Karpas-422 (cell line): ENCODE measurements around the gene PTPRN. TPM values are rescaled to one million over a fixed set of nuclear protein-coding genes. Genes with fewer than 3 reads are reported as not detected.
A peak's percentile ranks its signal among the peaks of the same experiment; 100 is the strongest.

Experiments used
- DNase-seq: peaks from one replicate; pipeline ENCODE4 v3.0.0-alpha.2; 2015
- H2AFZ ChIP-seq: fragments of 200-600 bp; sonication (generic); 2 replicates; pipeline ENCODE4 v1.6.1; 2014; ENCODE audit warnings: antibody characterized with exemption, low read length, mixed read lengths
- H3K27ac ChIP-seq: fragments of 200-600 bp; sonication (generic); 2 replicates; pipeline ENCODE4 v1.5.1; 2014; ENCODE audit warnings: mild to moderate bottlenecking, low read length, moderate library complexity
- H3K27me3 ChIP-seq: fragments of 200-600 bp; sonication (generic); 2 replicates; pipeline ENCODE4 v1.6.1; 2014; ENCODE audit warnings: low read length, mixed read lengths
- H3K36me3 ChIP-seq: fragments of 200-600 bp; sonication (generic); 2 replicates; pipeline ENCODE4 v1.6.1; 2014; ENCODE audit warnings: low read length, mixed read lengths; ENCODE audit not compliant: insufficient read depth
- H3K4me1 ChIP-seq: fragments of 200-600 bp; sonication (generic); 2 replicates; pipeline ENCODE4 v1.6.1; 2014; ENCODE audit warnings: mild to moderate bottlenecking, low read length, mixed read lengths
- H3K4me2 ChIP-seq: fragments of 200-600 bp; sonication (generic); 2 replicates; pipeline ENCODE4 v1.6.1; 2014; ENCODE audit warnings: low read length, low read depth, mild to moderate bottlenecking; ENCODE audit not compliant: poor library complexity, severe bottlenecking
- H3K4me3 ChIP-seq: fragments of 200-600 bp; sonication (generic); 2 replicates; pipeline ENCODE4 v1.5.1; 2014; ENCODE audit warnings: mild to moderate bottlenecking, antibody characterized with exemption, low read length, mixed read lengths
- H3K79me2 ChIP-seq: fragments of 200-600 bp; sonication (generic); 2 replicates; pipeline ENCODE4 v1.6.1; 2014; ENCODE audit warnings: mild to moderate bottlenecking, low read length, mixed read lengths
- H3K9ac ChIP-seq: fragments of 200-600 bp; sonication (generic); 2 replicates; pipeline ENCODE4 v1.6.0; 2014; ENCODE audit warnings: low read length
- H3K9me2 ChIP-seq: fragments of 200-600 bp; sonication (generic), shearing (Covaris generic); replicated peaks from 2 replicates; pipeline ENCODE4 v1.6.0; 2014; ENCODE audit warnings: mild to moderate bottlenecking, low read length, moderate library complexity; ENCODE audit not compliant: insufficient read depth
- H3K9me3 ChIP-seq: fragments of 300-700, 200-600 bp; sonication (generic); 2 replicates; pipeline ENCODE4 v1.6.1; 2014; ENCODE audit warnings: low read length, mixed read lengths
- H4K20me1 ChIP-seq: fragments of 200-600 bp; sonication (generic); 2 replicates; pipeline ENCODE4 v1.6.1; 2014; ENCODE audit warnings: mild to moderate bottlenecking, antibody characterized with exemption, low read length, low read depth; ENCODE audit not compliant: insufficient read depth
- total RNA-seq: library from RNA; depleted of rRNA; stranded (reverse); fragments of >200 nt; shearing (Covaris generic); gene quantifications from 2 replicates; pipeline ENCODE4 v1.2.3, GENCODE V29; 2014; ENCODE audit warnings: low replicate concordance

The PTPRN gene
- total RNA-seq, 1 experiment from 2014 or later, result not detected

DNA sequence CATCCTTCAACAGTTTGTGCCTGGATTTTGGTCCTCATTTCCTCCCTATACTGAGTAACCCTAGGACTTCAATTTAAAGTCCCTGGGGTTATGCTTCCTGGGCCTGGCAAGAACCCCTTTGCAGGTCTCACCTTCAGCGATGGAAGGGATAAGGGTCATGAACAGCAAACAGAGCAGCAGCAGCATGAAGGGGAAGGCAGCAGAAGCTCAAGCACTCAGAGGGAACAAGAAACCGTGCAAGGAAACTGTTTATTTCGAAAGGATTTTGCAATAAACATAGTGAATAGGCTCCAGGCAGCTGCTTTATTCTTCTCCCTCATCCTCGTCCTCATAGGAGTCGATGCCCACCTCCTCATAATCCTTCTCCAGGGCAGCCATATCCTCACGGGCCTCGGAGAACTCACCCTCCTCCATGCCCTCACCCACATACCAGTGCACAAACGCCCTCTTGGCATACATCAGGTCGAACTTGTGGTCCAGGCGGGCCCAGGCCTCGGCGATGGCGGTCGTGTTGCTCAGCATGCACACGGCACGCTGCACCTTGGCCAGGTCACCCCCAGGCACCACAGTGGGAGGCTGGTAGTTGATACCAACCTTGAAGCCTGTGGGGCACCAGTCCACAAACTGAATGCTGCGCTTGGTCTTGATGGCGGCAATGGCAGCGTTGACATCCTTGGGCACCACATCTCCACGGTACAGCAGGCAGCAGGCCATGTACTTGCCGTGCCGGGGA lies 59.0 kb downstream of the PTPRN start:
- Histone ChIP-seq H3K9me2 (no peaks in the 10 kb centered on the region), H3K4me3 (no peak overlapping the region; the same call in 1 of the 2 replicates), H3K4me2 (peak overlapping the region; percentile 39), H3K36me3 (no peaks in the 10 kb centered on the region; the same call in 1 of the 2 replicates), H3K27ac (peak overlapping the region; percentile 83), H4K20me1 (peaks cover 19% of the 10 kb centered on the region; the same call in 1 of the 2 replicates), H3K79me2 (peaks cover 43% of the 10 kb centered on the region), H3K9me3 (no peaks in the 10 kb centered on the region), H3K9ac (peak overlapping the region; percentile 54), H3K27me3 (no peaks in the 10 kb centered on the region), H2AFZ (no peak overlapping the region), H3K4me1 (peaks cover 78% of the 10 kb centered on the region)
- DNase-seq, result no peak

DNA sequence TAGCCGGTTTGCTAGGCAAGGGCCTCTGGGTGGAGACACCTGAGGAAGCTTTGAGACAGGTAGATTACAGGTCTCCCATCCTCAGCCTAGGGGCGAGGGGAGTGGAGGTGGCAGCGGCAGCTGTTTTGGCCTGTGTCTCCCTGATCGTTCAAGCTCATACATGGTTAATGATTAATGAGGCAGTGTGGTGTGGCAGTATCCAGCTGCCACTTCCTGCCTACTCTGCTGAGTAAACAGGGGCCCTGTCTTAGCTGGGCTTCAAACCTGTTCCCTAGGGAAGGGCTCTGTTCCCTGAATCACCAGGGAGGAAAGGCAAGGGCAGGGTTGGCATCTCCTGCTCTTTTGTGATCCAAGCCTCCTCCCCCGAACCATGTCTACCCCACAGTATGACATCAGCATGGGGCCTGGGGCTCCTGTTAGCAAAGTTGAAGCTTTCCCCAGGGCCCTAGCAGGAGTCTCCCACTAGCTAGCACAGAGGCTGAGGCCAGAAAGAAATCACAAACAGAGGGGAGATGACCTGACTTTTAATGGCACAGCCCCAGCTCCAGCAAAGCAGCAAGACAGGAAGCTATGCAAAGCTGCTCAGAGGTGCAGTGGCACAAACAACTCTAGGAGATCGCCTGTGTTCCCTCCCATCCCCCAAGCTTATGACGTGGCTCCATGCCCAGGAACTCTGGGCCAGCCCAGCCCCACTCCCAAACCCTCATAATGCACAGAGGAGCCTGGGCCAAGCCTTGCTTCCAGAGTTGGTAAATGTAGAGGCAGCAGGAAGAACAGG lies 59.8 kb downstream of the PTPRN start:
- Histone ChIP-seq H3K79me2 (peaks cover 43% of the 10 kb centered on the region), H3K27me3 (no peaks in the 10 kb centered on the region), H3K9me2 (no peaks in the 10 kb centered on the region), H3K4me3 (peak overlapping the region; percentile 16; the same call in 1 of the 2 replicates), H3K27ac (peak overlapping the region; percentile 83), H2AFZ (no peak overlapping the region), H3K4me1 (peaks cover 75% of the 10 kb centered on the region), H4K20me1 (peaks cover 19% of the 10 kb centered on the region; the same call in 1 of the 2 replicates), H3K9me3 (no peaks in the 10 kb centered on the region), H3K9ac (peak overlapping the region; percentile 54), H3K36me3 (no peaks in the 10 kb centered on the region; the same call in 1 of the 2 replicates), H3K4me2 (peak overlapping the region; percentile 39)
- DNase-seq, result peak; percentile 56

DNA sequence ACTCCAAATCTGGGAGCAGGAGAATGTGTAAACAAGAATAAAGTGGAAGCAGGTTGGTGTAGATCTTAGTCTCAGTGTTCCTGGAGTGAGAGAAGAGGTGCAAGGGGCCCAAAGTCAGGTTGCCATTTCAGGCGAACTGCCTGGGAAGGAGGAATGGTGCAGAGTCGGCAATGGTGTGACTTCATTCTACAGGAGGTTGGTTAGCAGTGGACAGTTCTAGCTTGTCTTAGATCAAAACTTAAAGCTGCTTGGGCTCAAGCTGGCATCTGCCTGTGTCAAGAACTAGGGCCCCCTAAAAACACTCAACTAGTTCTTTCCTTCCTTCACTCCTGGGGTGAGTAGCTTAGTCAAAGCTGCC lies 60.4 kb downstream of the PTPRN start:
- Histone ChIP-seq H3K9me3 (no peaks in the 10 kb centered on the region), H2AFZ (no peak overlapping the region), H3K9ac (peak overlapping the region; percentile 54; the same call in 1 of the 2 replicates), H3K27ac (peak overlapping the region; percentile 83), H3K4me1 (peaks cover 73% of the 10 kb centered on the region), H3K27me3 (no peaks in the 10 kb centered on the region), H4K20me1 (peaks cover 19% of the 10 kb centered on the region; the same call in 1 of the 2 replicates), H3K36me3 (no peaks in the 10 kb centered on the region; the same call in 1 of the 2 replicates), H3K4me3 (peak overlapping the region; percentile 16; the same call in 1 of the 2 replicates), H3K4me2 (peak overlapping the region; percentile 39), H3K9me2 (no peaks in the 10 kb centered on the region), H3K79me2 (peaks cover 43% of the 10 kb centered on the region)
- no peak for DNase-seq

DNA sequence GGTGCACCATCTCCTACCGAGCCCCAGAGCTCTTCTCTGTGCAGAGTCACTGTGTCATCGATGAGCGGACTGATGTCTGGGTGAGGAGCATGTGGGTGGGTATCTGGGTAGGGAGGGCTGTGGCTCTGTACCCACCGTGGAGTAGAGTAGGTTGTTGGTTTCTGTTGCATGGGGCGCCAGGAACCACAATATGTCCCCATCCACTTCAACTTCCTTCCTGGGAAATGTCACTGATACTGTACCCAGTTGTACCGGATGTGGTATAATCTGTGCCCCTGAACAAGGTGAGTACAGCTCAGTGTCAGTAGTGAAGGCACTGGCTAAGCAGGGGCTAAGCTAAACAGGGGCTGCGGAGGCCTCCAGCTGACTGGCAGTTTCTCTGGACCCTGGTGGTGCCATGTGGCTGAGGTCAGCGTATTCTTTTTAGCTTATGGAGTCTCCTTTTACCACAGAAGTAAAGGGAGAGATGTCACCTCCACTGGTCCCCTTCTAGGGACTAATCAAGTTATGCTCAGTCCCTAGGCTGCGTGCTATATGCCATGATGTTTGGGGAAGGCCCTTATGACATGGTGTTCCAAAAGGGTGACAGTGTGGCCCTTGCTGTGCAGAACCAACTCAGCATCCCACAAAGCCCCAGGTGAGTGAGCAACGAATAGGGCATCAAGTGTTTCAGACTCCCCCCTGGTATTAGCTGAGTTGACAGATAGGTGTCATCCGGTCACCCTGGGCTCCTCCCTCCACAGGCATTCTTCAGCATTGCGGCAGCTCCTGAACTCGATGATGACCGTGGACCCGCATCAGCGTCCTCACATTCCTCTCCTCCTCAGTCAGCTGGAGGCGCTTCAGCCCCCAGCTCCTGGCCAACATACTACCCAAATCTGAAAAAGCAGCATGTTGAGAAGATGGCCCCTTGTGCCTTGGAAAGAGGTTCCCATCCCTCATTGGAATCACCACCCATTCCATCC lies 61.2 kb downstream of the PTPRN start:
- Histone ChIP-seq H3K36me3 (no peaks in the 10 kb centered on the region; the same call in 1 of the 2 replicates), H3K9me3 (no peaks in the 10 kb centered on the region), H2AFZ (no peak overlapping the region), H3K27ac (no peak overlapping the region), H3K4me1 (peaks cover 67% of the 10 kb centered on the region), H3K27me3 (no peaks in the 10 kb centered on the region), H3K4me2 (no peak overlapping the region), H3K4me3 (no peak overlapping the region), H3K9me2 (no peaks in the 10 kb centered on the region), H4K20me1 (peaks cover 19% of the 10 kb centered on the region; the same call in 1 of the 2 replicates), H3K79me2 (peaks cover 36% of the 10 kb centered on the region), H3K9ac (no peak overlapping the region)
- DNase-seq, result no peak

DNA sequence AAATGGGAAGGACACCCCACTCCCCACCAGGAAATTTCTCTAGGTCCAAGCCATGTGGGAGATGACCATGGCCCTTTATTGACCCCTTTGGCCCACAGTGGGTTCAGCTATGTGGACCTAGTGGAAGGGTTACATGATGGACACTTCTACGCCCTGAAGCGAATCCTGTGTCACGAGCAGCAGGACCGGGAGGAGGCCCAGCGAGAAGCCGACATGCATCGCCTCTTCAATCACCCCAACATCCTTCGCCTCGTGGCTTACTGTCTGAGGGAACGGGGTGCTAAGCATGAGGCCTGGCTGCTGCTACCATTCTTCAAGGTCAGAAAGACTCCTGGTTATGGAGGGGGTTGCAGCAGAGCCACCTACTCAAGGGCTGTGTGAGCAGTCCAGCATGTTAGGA lies 62.6 kb downstream of the PTPRN start:
- Histone ChIP-seq H3K9ac (peak overlapping the region; percentile 94), H3K27me3 (no peaks in the 10 kb centered on the region), H3K4me2 (peak overlapping the region; percentile 96), H3K36me3 (no peaks in the 10 kb centered on the region; the same call in 1 of the 2 replicates), H3K9me2 (no peaks in the 10 kb centered on the region), H3K9me3 (no peaks in the 10 kb centered on the region), H4K20me1 (peaks cover 10% of the 10 kb centered on the region; the same call in 1 of the 2 replicates), H3K27ac (no peak overlapping the region), H3K4me3 (peak overlapping the region; percentile 94; the same call in 1 of the 2 replicates), H3K79me2 (peaks cover 22% of the 10 kb centered on the region), H2AFZ (no peak overlapping the region), H3K4me1 (peaks cover 57% of the 10 kb centered on the region)
- no peak for DNase-seq

DNA sequence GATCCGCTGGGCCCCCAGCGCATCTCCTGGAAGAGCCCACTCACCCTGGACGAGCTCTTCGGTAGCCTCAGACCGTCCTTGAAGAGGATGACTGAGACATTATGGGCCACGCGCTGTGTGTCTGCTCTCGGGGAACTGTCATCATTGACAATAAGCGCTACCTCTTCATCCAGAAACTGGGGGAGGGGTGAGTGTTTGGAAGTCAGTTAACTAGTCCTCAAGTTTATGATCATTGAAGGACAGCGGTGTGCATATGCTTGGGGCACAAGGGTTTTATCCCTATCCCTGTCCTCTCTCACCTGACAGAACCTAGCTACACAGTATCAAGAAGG lies 63.3 kb downstream of the PTPRN start:
- Histone ChIP-seq H3K9me3 (no peaks in the 10 kb centered on the region), H3K4me1 (peaks cover 50% of the 10 kb centered on the region), H2AFZ (no peak overlapping the region; the same call in 1 of the 2 replicates), H3K27ac (peak overlapping the region; percentile 54), H4K20me1 (0 out of 2 replicates have a peak, but pooled peaks cover 5% of the 10 kb centered on the region), H3K27me3 (no peaks in the 10 kb centered on the region), H3K36me3 (no peaks in the 10 kb centered on the region; the same call in 1 of the 2 replicates), H3K9me2 (no peaks in the 10 kb centered on the region), H3K9ac (peak overlapping the region; percentile 94), H3K4me3 (peak overlapping the region; percentile 94), H3K79me2 (peaks cover 16% of the 10 kb centered on the region), H3K4me2 (peak overlapping the region; percentile 96)
- no peak for DNase-seq

DNA sequence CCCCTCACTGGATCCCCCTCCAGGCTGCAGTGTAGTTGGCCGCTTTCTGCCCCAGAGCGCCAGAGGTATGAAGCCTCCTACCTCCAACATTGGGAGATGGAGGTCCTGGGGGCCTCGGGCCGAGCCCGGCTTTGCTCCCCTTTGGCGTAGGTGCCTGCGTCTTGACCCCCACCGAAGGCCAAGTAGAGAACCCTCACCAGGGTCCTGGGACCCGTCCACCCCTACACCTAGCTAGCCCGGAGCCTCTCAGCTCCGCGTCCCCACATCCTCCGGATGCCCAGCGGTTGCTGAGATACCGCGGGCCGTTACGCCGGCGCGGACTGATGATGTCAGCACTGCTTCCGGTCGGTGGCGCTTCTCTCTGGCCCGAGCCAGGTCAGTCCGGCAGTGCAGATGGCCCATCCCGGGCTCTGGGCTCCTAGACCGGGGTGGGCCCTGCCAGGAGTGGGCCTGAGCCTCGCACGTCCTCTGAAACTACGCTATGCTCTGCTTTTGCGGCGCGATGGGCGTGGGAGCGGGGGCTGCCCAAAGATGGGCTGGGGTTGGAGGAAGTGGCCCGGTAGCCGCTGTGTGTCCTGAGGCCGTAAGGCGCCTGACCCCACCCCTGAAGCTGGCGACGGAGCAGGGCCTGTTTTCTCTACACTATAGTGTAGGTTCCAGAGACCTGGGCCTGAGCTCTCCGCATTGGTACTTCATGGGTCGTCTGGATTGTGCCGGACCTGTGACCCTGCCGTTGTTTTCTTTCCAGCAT lies 63.9 kb downstream of the PTPRN start, which contains the start of the genes GLB1L and STK16:
GLB1L (minus strand) TSS at position 297 of the 751 bp plus-strand sequence. CDS start 1,871 bp downstream, outside the sequence.
STK16 (plus strand) TSS at position 332 of the 751 bp plus-strand sequence. CDS start 521 bp downstream, outside the sequence.
- Histone ChIP-seq H2AFZ (peak within 1 kb of the TSS; percentile 91), H3K36me3 (no peaks in the 10 kb centered on the region; the same call in 1 of the 2 replicates), H3K79me2 (peaks cover 16% of the 10 kb centered on the region), H3K9ac (peak within 1 kb of the TSS; percentile 94), H3K4me2 (peak within 1 kb of the TSS; percentile 96), H3K4me3 (peak within 1 kb of the TSS; percentile 94), H3K27ac (peak within 1 kb of the TSS; percentile 54), H3K27me3 (no peaks in the 10 kb centered on the region), H3K9me2 (no peaks in the 10 kb centered on the region), H3K4me1 (peaks cover 44% of the 10 kb centered on the region), H3K9me3 (no peaks in the 10 kb centered on the region), H4K20me1 (0 out of 2 replicates have a peak, but pooled peaks cover 5% of the 10 kb centered on the region)
- DNase-seq, result peak; percentile 97
